ENCODE measurements around the gene LRTM2. TPM values are rescaled to one million over a fixed set of nuclear protein-coding genes. Genes with fewer than 3 reads are reported as not detected.

Gene LRTM2
- polyA plus RNA-seq, 1 donor (not counting 4 experiments of a cell fraction or from before 2014, with no cell fraction given) = not detected

DNA sequence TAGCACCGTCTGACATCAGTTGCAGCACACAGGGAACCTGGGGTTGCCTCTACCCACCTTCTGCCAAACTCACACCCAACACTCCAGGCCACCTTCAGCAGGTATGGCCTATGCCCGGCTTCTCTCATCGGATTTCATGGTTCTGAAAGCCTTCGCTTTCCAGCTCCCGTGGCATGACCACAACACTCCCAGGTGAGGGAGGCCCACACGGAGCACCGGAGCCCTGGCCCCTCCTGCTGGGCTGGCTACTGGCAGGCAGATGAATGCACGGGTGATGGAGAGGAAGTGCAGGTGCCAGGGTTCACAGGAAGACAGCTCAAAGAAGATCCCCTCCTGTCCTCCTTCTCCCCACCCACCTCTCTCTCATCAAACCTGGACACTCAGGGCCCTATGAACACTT, 60.9 kb downstream of the LRTM2 start:
- Histone ChIP-seq H3K4me3 (ENCODE audit: control insufficient read depth in 2 of 3, extremely low read depth in 1 of 3, insufficient read depth in 2 of 3, low read depth in 1 of 3, low read length in 3 of 3) (no peak overlapping the region), H3K79me2 (ENCODE audit: control insufficient read depth, insufficient read depth, low read length) (no peaks in the 10 kb centered on the region), H3K9ac (ENCODE audit: control insufficient read depth, extremely low read depth, insufficient read depth, low read length) (no peak overlapping the region), H3K4me1 (ENCODE audit: control insufficient read depth, extremely low read depth, insufficient read depth, low read length) (no peaks in the 10 kb centered on the region), H2AFZ (ENCODE audit: control insufficient read depth, low read length) (no peak overlapping the region), H4K20me1 (ENCODE audit: control insufficient read depth, extremely low read depth, insufficient read depth, low read length) (no peaks in the 10 kb centered on the region), H3K9me3 (ENCODE audit: control insufficient read depth, low read depth, low read length) (no peaks in the 10 kb centered on the region), H3K27ac (ENCODE audit: control insufficient read depth, insufficient read depth, low read length) (no peak overlapping the region), H3K9me1 (ENCODE audit: control insufficient read depth, extremely low read depth, insufficient read depth, low read length) (no peaks in the 10 kb centered on the region), H3K36me3 (ENCODE audit: control insufficient read depth in 2 of 2, extremely low read depth in 1 of 2, insufficient read depth in 2 of 2, low read length in 2 of 2) (no peaks in the 10 kb centered on the region), H3K4me2 (ENCODE audit: control insufficient read depth, extremely low read depth, insufficient read depth, low read depth, low read length) (no peak overlapping the region), H3K27me3 (ENCODE audit: control insufficient read depth, extremely low read depth, insufficient read depth, low read length) (no peaks in the 10 kb centered on the region)
- no peak for TF ChIP-seq EZH2 (IDR thresholded peaks at IDR 0.05; ENCODE audit: low read length)
- TF ChIP-seq, protein P1, sequence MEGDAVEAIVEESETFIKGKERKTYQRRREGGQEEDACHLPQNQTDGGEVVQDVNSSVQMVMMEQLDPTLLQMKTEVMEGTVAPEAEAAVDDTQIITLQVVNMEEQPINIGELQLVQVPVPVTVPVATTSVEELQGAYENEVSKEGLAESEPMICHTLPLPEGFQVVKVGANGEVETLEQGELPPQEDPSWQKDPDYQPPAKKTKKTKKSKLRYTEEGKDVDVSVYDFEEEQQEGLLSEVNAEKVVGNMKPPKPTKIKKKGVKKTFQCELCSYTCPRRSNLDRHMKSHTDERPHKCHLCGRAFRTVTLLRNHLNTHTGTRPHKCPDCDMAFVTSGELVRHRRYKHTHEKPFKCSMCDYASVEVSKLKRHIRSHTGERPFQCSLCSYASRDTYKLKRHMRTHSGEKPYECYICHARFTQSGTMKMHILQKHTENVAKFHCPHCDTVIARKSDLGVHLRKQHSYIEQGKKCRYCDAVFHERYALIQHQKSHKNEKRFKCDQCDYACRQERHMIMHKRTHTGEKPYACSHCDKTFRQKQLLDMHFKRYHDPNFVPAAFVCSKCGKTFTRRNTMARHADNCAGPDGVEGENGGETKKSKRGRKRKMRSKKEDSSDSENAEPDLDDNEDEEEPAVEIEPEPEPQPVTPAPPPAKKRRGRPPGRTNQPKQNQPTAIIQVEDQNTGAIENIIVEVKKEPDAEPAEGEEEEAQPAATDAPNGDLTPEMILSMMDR (optimal IDR thresholded peaks at IDR 0.05 in 1 of 3, IDR thresholded peaks at IDR 0.05 in 1 of 3, conservative IDR thresholded peaks at IDR 0.05 in 1 of 3; ENCODE audit: extremely low read depth in 1 of 3, insufficient read depth in 2 of 3, low read length in 3 of 3) = no peak
- dilution Hi-C loops (cut with MboI; ENCODE audit: extremely low pct_ligation_motif_present, low sequenced_read_pairs) = no loop called here
- DNase-seq (ENCODE audit: low read depth, low spot score) (no peak), FAIRE-seq (no peak)

DNA sequence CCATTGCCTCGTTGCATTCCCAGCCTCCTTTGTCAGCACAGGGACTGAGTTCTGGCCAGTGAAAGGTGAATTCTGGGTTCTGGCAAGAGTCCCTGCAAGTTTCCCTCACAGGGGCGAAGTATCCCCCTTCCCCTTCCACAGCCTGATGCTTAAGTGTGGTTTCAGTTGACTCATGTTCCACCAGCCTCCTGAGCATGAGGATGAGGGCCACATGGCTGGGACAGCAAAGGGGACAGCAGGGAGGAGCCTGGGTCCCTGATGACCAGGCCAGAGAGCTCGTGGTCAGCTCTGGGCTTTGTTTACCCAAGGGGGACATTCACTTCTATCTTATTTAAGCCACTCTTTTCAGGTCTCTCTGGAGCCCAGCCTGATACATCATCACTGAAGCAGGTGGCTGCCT, 61.6 kb downstream of the LRTM2 start:
- no peak overlapping the region for H3K27ac ChIP-seq (ENCODE audit: control insufficient read depth, insufficient read depth, low read length)
- no peak overlapping the region for H3K4me2 ChIP-seq (ENCODE audit: control insufficient read depth, extremely low read depth, insufficient read depth, low read depth, low read length)

More for the DNA sequence above, 61.6 kb downstream of the LRTM2 start:
- no peak for DNase-seq (ENCODE audit: low read depth, low spot score)
- Histone ChIP-seq H3K27me3 (ENCODE audit: control insufficient read depth, extremely low read depth, insufficient read depth, low read length) (no peaks in the 10 kb centered on the region), H2AFZ (ENCODE audit: control insufficient read depth, low read length) (no peak overlapping the region), H3K9me1 (ENCODE audit: control insufficient read depth, extremely low read depth, insufficient read depth, low read length) (no peaks in the 10 kb centered on the region), H3K9me3 (ENCODE audit: control insufficient read depth, low read depth, low read length) (no peaks in the 10 kb centered on the region), H3K4me3 (ENCODE audit: control insufficient read depth in 2 of 3, extremely low read depth in 1 of 3, insufficient read depth in 2 of 3, low read depth in 1 of 3, low read length in 3 of 3) (no peak overlapping the region), H3K79me2 (ENCODE audit: control insufficient read depth, insufficient read depth, low read length) (no peaks in the 10 kb centered on the region), H4K20me1 (ENCODE audit: control insufficient read depth, extremely low read depth, insufficient read depth, low read length) (no peaks in the 10 kb centered on the region), H3K4me1 (ENCODE audit: control insufficient read depth, extremely low read depth, insufficient read depth, low read length) (no peaks in the 10 kb centered on the region), H3K9ac (ENCODE audit: control insufficient read depth, extremely low read depth, insufficient read depth, low read length) (no peak overlapping the region), H3K36me3 (ENCODE audit: control insufficient read depth in 2 of 2, extremely low read depth in 1 of 2, insufficient read depth in 2 of 2, low read length in 2 of 2) (no peaks in the 10 kb centered on the region)
- no peak for TF ChIP-seq EZH2 (IDR thresholded peaks at IDR 0.05; ENCODE audit: low read length)
- TF ChIP-seq, protein P1 (optimal IDR thresholded peaks at IDR 0.05 in 1 of 3, IDR thresholded peaks at IDR 0.05 in 1 of 3, conservative IDR thresholded peaks at IDR 0.05 in 1 of 3; ENCODE audit: extremely low read depth in 1 of 3, insufficient read depth in 2 of 3, low read length in 3 of 3) = no peak
- no peak for FAIRE-seq
- dilution Hi-C loops (cut with MboI; ENCODE audit: extremely low pct_ligation_motif_present, low sequenced_read_pairs) = no loop called here
